GM20431 (cell line): ENCODE data around the gene RAMP1.
"Not testable (repeated sequence)": the region's sequence is repeated elsewhere in the genome, so short reads cannot be mapped to it uniquely, and the experiment has no call there.

Experiments
- in situ Hi-C: fragments of 300-500 bp; cut with MseI, MboI; formaldehyde crosslinking; loops from one replicate; pipeline ENCODE4 v1.15.0; 2020; ENCODE audit warnings: low sequenced_read_pairs; ENCODE audit not compliant: unreplicated experiment

The RAMP1 gene

DNA sequence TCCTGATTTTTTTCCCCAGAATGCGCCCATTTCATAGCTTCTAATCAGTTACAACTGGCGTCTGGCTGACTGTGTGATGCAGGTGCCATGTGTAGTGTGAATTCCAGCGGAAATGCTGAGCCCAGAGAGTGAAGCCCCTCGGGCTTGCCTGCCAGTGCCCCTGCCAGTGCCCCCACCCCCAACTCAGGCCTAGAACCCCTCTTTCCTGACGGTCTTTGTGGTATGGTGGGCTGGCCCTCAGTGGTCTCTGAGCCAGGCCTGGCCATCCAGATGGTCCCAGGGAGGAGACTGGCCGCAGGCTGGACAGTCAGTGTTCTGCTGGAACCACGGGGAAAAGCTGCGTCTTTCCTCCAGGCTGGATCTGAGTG is 3.1 kb downstream of the RAMP1 start:
- in situ Hi-C loops, result no loop called here

DNA sequence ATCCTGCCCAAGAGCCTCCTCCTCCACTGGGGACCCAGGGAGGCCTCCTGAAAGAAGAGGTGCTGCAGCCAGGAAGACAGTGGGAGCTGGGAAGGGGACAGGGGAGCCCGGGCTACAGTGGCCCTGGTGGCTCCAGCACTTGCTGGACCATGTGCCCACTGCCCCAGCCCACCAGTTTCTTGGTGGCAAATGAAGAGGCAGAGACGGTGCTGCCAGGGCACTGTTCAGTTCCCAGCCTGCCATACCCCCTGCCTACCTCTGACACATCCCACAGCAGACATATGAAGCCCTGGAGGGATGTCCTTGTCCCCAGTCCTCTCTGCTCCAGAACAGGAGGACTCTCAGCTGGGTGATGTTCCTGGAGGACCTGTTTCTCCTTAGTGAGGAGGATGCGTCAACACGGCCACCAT is 3.7 kb downstream of the RAMP1 start:
- in situ Hi-C loops, result no loop called here

DNA sequence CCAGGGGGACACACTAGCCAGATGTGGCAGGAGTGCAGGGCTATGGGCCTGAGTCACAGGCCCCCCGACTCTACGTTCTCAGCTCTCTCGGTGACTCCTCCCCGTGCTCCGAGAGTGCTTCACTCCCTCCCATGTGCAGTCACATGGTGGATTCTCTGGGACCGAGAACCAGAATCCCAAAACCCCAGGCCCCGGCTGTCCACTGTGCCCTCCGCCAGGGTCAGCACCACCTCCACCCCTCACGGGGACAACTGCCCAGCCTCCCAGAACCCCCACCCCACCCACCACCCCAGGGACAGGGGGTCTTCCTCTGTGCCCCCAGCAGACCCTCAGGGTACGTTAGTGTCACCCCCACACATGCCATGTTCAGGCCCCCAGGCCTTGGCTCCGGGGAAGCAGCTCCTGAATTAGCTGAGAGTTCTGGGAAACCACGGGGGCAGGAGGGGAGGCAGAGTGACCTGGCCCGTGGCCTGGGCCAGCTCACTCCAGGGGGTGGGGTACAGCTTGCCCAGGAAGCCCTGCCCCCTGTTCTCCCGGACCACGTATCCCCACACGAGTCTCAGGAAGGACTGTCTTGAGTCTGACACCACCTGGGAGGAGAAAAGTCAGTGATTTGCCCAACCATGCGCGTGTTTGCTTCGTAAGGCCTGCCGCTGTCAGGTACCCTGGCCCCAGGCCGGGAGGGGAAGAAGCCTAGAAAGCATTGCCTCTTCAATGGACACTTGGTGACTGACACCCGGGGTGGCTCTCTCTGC is 4.4 kb downstream of the RAMP1 start:
- in situ Hi-C loops, result no loop called here

DNA sequence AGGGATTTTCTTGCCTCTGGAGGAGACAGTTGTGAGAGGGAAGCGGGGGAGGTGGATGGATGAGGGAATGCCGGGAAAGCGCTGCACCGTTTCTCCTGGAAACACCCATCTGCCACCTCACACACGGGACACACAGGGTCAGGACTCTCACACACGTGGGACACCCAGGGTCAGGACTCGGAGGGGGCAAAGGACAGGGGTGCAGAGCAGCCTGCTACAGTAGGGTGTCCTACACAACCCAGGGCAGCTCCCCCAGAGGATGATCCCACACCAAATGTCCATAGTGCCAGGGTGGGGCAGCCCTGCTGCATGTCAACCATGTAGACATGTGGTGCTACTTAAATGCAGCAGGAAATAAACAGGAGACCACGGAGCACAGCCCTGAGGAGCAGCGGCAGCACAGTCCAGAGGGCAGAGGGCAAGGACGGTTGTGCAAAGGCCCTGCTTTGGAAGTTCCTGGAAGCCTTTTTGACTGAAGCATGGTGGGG is 5.1 kb downstream of the RAMP1 start:
- in situ Hi-C loops, result no loop called here

DNA sequence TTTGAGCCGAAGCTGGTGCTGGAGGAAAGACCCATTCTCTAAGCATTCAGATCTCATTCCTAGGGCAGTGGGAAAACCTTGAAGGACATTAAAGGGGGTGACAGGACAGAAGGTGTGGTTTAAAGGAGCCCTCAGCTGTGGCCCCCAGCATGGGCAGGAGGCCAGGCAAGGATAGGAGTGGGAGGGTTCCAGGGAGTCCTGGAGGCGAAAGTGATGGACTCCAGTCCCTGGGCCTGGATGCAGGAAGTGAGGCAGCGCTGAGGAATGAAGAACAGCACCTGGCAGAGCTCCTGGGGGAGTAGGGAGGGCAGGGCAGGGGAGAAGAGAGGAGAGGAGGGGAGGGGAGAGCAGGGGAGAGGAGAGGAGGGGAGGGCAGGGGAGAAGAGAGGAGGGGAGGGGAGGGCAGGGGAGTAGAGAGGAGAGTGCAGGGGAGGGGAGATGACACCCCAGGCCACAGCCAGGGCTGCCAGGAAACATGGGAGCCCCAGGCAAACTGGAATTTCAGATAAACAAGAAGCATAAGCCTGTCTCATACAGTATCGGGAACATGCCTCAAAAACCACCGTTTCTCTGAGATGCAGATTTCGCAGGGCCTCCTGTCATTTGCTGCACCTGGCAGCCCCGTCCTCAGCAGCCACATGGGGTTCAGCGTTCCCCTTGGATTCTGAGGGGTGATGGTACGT is 5.7 kb downstream of the RAMP1 start:
- in situ Hi-C loops, result no loop called here

DNA sequence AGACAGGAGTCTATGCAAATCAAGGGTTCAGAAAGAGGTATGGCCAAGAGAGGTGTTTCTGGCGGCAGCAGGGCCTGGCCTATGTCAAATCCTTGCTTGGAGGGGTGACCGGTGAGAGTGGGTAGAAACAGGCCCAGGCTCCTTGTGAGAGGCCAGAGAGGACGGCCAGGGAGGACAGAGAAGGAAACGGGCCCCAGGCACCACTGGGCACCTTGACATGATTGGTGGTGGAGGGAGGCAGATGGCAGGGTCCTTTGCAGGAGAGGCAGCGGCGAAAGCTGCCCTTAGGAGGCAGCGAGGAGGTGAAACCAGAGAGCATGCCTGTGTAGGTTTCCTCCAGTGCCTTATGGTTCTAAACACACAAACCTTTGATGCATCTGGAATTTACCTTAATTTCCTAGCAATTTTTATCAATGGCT is 6.2 kb downstream of the RAMP1 start:
- in situ Hi-C loops, result no loop called here

DNA sequence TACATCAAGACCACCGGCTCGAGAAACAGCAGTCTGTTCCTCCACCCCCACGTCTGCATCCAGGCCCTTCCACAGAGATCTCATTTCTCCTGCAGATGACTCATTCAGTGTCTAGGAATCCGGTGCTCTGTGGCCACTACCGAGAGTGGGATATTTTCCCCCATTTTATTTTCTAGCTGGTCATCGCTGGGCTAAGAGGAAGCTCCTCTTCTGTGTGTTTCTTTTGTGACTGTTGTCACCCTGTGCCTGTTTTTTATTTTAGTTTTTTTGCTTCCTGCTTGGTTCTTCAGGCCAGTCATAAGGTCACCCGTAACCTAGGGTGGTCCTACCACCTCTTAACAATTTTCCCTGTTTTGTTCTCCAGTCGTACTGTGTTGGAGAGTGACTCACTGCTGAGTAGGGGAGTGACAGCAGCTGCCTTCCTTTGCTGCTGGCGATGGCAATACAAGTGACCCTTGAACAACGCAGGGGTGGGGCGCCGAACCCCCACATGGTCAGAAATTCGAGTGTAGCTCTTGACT is 6.7 kb downstream of the RAMP1 start:
- in situ Hi-C loops, result no loop called here

DNA sequence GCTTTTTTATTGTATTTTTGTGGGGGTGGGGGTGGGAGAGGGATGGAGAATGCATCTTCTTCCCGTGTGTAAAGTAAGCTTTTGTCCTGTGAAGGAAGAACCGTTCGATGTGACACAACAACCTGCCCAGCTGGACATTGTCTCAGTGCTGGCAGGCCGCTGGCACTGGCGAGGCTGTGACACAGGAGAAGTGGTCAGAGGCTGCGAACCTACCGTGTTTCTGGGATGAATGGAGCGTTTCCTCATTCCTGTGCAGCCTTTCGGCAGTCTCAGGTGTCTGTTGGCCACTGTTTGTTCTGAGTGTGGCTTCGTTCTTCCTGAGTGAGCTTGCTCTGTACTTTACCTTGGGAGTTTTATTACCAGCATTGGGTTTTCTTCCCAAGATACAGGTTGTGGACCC is 8.0 kb downstream of the RAMP1 start:
- in situ Hi-C loops, result no loop called here

DNA sequence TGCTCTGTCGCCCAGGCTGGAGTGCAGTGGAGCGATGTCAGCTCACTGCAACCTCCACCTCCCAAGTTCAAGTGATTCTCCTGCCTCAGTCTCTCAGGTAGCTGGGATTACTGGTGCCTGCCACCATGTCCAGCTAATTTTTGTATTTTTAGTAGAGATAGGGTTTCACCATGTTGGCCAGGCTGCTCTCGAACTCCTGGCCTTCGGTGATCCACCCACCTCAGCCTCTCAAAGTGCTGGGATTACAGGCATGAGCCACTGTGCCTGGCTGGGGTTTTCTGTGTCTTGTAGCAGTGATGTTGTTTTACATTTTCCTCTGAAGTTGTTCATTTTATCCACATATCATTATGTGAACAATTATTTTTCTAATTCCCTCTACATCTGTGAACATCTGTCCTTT is 8.7 kb downstream of the RAMP1 start:
- in situ Hi-C loops, result not testable (repeated sequence)

DNA sequence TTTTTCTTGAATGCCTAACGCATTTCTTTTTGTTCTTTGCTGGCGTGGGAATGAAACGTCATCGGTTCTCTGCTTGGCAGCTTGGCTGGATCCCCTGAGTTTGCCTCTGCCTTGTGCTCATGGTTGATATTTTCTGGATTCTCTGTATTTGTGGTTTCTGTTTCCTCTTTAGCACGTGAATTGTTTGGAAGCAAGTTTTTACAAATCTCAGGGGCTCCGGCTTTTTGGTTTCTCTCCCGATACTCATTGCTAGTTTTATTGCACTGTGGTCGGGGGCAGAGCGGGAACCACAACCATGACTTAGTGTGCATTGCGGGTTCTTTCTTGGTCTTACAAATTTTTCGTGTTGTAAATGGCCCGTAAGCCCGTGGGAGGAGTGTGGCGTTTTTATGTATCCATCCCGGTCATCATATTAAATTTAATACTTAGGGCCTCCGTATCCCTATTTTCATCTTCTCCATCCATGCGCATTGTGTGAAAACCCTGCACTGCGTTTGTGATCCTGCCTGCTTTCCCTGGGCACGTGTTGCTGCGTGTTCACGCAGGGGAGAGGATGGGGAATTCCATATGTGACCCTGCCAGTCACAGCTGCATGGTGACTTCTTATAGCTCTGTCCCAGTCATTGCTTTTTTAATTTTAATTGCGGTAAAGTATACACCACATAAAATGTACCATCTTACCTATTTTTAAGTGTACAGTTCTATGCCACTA is 9.4 kb downstream of the RAMP1 start:
- in situ Hi-C loops, result no loop called here

DNA sequence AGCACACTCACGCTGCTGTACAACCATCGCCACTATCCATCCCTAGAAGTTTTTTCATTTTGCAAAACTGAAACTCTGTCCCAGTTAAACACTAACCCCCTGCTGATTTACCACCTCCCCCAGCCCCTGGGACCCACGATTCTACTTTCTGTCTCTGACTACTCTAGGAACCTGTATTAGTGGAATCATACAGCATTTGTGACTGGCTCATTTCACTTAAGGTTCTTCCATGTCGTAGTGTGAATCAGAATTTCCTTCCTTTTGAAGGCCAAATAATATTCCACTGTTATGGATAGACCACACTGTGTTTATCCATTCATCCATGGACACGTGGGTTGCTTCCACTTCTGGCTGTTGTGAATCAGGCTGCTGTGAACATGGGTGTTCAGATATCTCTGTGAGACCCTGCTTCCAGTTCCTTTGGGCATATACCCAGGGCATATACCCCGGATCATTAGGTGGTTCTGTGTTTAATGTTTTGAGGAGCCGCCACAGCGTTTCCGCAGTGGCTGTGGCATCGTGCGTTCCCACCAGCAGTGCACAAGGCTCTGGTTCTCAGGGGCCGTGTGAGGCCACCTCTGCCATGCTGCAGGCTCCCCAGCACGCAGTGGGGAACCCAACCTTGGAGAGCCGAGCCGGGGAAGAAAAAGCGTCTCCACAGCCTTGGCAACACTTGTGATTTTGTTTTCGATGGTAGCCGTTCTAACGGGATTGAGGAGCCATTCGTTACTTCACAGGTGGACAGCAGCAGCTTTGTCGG is 10.1 kb downstream of the RAMP1 start:
- in situ Hi-C loops, result no loop called here

DNA sequence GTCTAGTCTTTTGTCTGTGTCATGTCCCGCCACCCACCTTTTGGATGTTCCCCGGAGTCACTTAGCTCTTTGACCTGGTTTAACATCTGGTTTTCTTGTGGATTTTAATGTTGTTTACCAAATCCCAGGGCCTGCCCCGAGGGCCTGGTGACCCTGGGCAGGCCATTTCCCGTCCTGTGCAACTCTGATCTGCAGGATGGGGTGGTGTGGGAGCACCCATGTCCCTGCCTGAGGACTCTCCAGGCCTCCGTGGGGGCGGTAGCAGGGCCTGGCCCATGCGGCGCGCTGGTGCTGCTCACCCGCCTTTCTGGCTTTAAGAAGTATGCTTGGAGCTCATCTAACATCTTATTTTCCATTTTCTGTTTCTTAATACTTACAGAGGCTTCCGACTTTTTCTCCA is 10.7 kb downstream of the RAMP1 start:
- in situ Hi-C loops, result no loop called here

DNA sequence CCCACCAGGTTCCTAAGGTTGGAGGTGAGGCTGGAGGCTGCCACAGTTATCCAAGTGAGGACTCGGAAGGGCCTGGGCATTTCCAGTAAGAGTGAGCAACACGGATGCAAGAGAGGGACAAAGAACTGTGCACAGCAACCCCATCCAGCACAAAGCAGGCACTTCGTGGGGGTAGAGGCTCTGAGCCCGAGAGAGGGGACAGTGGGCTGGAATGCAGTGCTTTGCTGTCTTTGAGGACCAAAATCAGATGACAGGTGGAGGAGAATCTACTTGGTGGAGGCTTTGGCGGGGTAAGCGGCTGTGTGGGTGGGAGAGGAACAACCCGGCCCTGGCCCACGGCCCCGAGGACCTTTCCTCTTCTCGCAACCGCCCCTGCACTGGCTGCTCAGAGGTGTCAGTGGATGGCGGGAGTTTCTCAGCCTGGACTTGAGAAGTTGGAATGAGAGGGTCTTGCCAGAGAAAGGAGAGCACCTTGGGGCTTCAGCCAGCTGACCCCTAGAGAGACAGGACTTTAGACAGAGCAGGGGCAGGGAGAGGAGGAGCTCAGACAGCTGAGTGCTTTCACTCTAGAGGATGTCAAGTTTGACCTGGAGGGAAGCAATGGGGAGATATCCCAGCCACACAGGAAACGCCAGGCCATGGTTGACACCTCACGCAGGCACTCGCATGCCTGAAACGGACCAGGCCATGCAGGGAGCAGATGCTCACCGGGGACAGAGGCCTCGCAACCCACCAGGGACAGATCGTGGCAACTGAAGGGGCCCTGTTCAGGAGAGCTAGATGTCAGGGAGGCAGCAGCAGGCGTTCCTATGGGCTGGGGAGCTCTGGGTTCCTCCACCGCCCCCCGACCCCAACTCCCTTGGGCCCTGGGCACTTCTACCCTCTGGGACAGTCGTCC is 11.6 kb downstream of the RAMP1 start:
- in situ Hi-C loops, result no loop called here

DNA sequence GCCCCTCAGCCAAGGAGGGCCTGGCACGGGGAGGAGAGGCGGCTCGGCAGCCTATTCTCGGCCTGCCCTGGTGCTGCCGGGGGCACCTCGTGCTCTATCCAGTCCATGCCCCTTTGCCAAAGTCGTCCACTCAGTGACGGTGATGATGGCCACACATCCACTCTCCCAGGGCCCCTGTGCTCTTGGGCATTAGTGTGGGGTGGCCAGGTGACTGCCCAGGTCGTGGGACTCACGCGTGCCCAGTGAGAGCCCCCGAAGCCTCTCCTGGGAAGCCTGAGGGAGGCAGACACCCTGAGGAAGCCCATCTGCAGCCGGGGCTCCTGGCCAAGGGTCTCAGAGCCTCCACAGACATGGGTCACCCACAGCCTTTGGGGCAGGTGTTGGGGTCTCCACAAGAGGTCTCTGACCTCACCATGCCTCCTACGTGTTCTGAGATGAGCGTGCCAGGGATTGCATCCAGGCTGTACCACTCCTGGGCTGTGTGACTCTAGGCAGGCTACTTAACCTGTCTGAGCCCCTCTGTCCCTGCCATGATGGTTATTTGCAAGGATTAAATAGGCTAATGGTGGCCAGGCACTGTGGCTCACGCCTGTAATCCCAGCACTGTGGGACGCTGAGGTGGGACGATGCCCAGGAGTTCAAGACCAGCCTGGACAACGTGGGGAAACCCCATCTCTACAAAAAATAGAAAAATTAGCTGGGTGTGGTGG is 12.9 kb downstream of the RAMP1 start:
- in situ Hi-C loops, result no loop called here

DNA sequence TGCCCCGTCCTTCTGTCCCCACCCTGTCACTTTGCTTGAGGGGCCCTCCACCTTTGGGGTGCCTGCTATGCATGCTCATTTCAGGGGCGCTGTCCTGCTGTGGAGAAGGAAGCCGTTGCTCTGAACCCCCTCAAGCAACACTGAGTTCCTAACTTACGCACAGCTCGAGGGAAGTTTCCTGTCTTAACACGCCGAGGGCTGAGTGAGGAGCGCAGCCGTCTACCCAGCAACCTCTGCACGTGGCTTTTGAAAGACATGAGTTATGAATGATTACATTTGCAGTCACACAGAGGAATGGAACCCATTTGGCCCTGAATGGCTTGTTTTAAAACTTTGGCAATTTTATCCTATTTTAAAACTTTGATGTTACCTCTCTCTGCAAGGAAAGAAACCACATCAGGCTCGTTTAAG is 14.0 kb downstream of the RAMP1 start:
- in situ Hi-C loops, result no loop called here

DNA sequence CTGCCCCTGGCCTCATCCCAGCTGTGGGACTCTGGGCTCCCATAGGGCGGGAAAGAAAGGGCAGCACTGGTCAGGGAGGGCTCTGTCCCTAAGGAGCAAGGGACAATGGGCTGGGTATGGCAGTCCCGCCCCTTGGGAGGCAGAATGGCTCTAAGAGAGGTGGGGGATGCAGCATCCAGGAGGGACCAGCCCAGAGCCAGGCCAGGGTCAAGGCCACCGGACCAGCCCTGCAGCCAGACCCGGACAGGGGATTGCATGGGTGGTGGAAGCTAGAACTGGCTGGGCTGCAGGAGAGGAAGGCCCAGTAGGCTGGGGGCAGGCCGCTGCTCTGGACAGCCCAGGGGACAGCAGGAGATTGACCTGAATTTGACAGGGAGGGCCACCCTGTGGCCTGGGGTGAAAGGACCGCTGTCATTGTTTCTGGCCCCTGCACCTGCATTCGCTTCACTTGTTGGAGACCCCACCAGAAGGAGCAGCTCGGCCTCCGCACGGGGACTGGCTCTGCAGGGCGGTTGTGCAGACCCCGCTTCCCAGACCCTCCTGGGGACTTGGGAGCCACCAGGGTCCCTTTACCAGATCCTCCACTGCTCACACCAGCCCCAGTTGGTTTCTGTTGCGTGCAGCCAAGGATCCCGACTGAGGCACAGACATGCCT is 14.6 kb downstream of the RAMP1 start:
- in situ Hi-C loops, result no loop called here

DNA sequence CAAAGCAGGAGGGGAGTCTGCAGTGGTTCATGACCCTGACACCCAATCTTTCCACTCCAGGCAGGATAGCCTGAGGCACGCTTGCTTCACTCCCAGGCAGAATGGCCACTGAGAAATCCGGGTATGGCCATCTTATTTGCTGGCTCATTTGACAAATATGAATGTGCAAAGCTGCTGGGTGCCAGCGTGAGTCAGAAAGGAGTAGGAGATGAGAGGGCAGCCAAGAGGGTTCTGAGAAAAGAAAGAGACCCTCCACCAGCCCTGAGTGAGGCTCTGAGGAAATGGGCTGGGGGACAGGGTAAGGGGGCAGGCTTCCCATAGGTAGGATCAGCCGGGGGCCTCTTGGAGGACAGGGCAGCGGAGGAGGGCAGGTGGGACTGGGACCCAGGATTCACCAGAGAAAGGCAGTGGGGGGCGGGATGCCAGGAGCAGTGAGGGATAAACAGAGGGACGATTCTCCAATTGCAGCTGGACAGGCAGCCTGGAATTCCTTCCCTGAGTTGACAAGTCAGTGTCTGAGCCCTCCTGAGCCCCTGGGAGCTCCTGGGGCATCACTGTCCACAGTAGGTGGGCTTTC is 15.2 kb downstream of the RAMP1 start:
- in situ Hi-C loops, result no loop called here
